ENCODE data around the gene SYPL1.

Gene SYPL1

GRCh38 chr7:106092204-106092603 is 19.9 kb downstream of the SYPL1 start:
- DNase-seq (ENCODE audit: low read depth), result no peak

GRCh38 chr7:106089647-106090046 is 22.5 kb downstream of the SYPL1 start:
- no peak for DNase-seq (ENCODE audit: low read depth)

- DNase-seq (ENCODE audit: low read depth), result no peak
Measured at GRCh38 chr7:106088014-106088413, 24.1 kb downstream of the SYPL1 start.

- no peak for DNase-seq (ENCODE audit: low read depth)
Measured at GRCh38 chr7:106086062-106086461, 26.1 kb downstream of the SYPL1 start.

- no peak for DNase-seq (ENCODE audit: low read depth)
Measured at GRCh38 chr7:106085015-106085414, 27.1 kb downstream of the SYPL1 start.

GRCh38 chr7:106083717-106084116 is 28.4 kb downstream of the SYPL1 start:
- no peak for DNase-seq (ENCODE audit: low read depth)

GRCh38 chr7:106082087-106082854 is 29.8 kb downstream of the SYPL1 start:
- no peak for DNase-seq (ENCODE audit: low read depth)

GRCh38 chr7:106080300-106080987 is 31.7 kb downstream of the SYPL1 start:
- no peak for DNase-seq (ENCODE audit: low read depth)

GRCh38 chr7:106076537-106076936 is 35.6 kb downstream of the SYPL1 start:
- no peak for DNase-seq (ENCODE audit: low read depth)

GRCh38 chr7:106075937-106076336 is 36.2 kb downstream of the SYPL1 start:
- no peak for DNase-seq (ENCODE audit: low read depth)

GRCh38 chr7:106074257-106074656 is 37.9 kb downstream of the SYPL1 start:
- no peak for DNase-seq (ENCODE audit: low read depth)

GRCh38 chr7:106073701-106074100 is 38.4 kb downstream of the SYPL1 start:
- DNase-seq (ENCODE audit: low read depth), result no peak

- no peak for DNase-seq (ENCODE audit: low read depth)
Measured at GRCh38 chr7:106072715-106073091, 39.4 kb downstream of the SYPL1 start.

GRCh38 chr7:106071999-106072714 is 40.0 kb downstream of the SYPL1 start:
- no peak for DNase-seq (ENCODE audit: low read depth)

GRCh38 chr7:106071356-106071998 is 40.6 kb downstream of the SYPL1 start:
- DNase-seq (ENCODE audit: low read depth), result no peak

GRCh38 chr7:106070567-106071254 is 41.4 kb downstream of the SYPL1 start:
- DNase-seq (ENCODE audit: low read depth), result no peak

- no peak for DNase-seq (ENCODE audit: low read depth)
Measured at GRCh38 chr7:106070201-106070551, 41.9 kb downstream of the SYPL1 start.

- DNase-seq (ENCODE audit: low read depth), result no peak
Measured at GRCh38 chr7:106069471-106070200, 42.5 kb downstream of the SYPL1 start.

GRCh38 chr7:106068986-106069385 is 43.1 kb downstream of the SYPL1 start:
- DNase-seq (ENCODE audit: low read depth), result no peak

- no peak for DNase-seq (ENCODE audit: low read depth)
Measured at GRCh38 chr7:106068538-106068961, 43.6 kb downstream of the SYPL1 start.

GRCh38 chr7:106067678-106068077 is 44.4 kb downstream of the SYPL1 start:
- no peak for DNase-seq (ENCODE audit: low read depth)

Data from activated gamma-delta T cell treated with anti-CD3 and anti-CD28 coated beads, Interleukin-2, amount 50 U/mL, for 16 hours (primary cell).